ENCODE measurements around the gene CDC42SE2. TPM values are rescaled to one million over a fixed set of nuclear protein-coding genes. Genes with fewer than 3 reads are reported as not detected.
"Not testable (repeated sequence)": the region's sequence is repeated elsewhere in the genome, so short reads cannot be mapped to it uniquely, and the experiment has no call there.

CDC42SE2 gene
- polyA plus RNA-seq, 1 donor from 2014 or later: 48.2 TPM

GRCh38 chr5:131336801-131337200 lies 72.9 kb downstream of the CDC42SE2 start:
- not testable (repeated sequence) for H3K4me2 ChIP-seq (ENCODE audit: low read length); H3K9me2 ChIP-seq (ENCODE audit: insufficient read depth, low read length); H2AFZ ChIP-seq (ENCODE audit: low read depth, low read length); H3F3A ChIP-seq (ENCODE audit: insufficient read depth, low read length, poor library complexity, severe bottlenecking); H3K79me2 ChIP-seq (replicated peaks; ENCODE audit: insufficient read depth, low read length); H3K27me3 ChIP-seq (ENCODE audit: insufficient read depth, low read depth, low read length); H3K27ac ChIP-seq (ENCODE audit: low read length); H3K4me3 ChIP-seq (ENCODE audit: low read length); H3K9ac ChIP-seq (ENCODE audit: low read length); H3K36me3 ChIP-seq (ENCODE audit: insufficient read depth, low read length); H4K20me1 ChIP-seq (ENCODE audit: insufficient read depth); H3K9me3 ChIP-seq (ENCODE audit: low read length)

GRCh38 chr5:131337240-131338050 lies 73.6 kb downstream of the CDC42SE2 start:
- not testable (repeated sequence) for H3K27me3 ChIP-seq (ENCODE audit: insufficient read depth, low read depth, low read length); H3K9me3 ChIP-seq (ENCODE audit: low read length); H2AFZ ChIP-seq (ENCODE audit: low read depth, low read length); H3K4me3 ChIP-seq (ENCODE audit: low read length); H3K4me2 ChIP-seq (ENCODE audit: low read length); H3F3A ChIP-seq (ENCODE audit: insufficient read depth, low read length, poor library complexity, severe bottlenecking); H3K9me2 ChIP-seq (ENCODE audit: insufficient read depth, low read length); H3K79me2 ChIP-seq (replicated peaks; ENCODE audit: insufficient read depth, low read length); H3K27ac ChIP-seq (ENCODE audit: low read length); H4K20me1 ChIP-seq (ENCODE audit: insufficient read depth); H3K36me3 ChIP-seq (ENCODE audit: insufficient read depth, low read length); H3K9ac ChIP-seq (ENCODE audit: low read length)

- Histone ChIP-seq H3K4me2 (ENCODE audit: low read length) (no peak overlapping the region), H3K4me3 (ENCODE audit: low read length) (no peak overlapping the region), H3K79me2 (replicated peaks; ENCODE audit: insufficient read depth, low read length) (peaks cover 4% of the 10 kb centered on the region), H2AFZ (ENCODE audit: low read depth, low read length) (no peak overlapping the region), H4K20me1 (ENCODE audit: insufficient read depth) (no peaks in the 10 kb centered on the region), H3K9me3 (ENCODE audit: low read length) (no peaks in the 10 kb centered on the region), H3K36me3 (ENCODE audit: insufficient read depth, low read length) (no peaks in the 10 kb centered on the region), H3K27ac (ENCODE audit: low read length) (no peak overlapping the region), H3F3A (ENCODE audit: insufficient read depth, low read length, poor library complexity, severe bottlenecking) (no peaks in the 10 kb centered on the region), H3K27me3 (ENCODE audit: insufficient read depth, low read depth, low read length) (no peaks in the 10 kb centered on the region), H3K9me2 (ENCODE audit: insufficient read depth, low read length) (no peaks in the 10 kb centered on the region), H3K9ac (ENCODE audit: low read length) (no peak overlapping the region)
- no peak for TF ChIP-seq TAF1 (IDR thresholded peaks at IDR 0.05; ENCODE audit: low read depth)
- no peak for TF ChIP-seq POLR2AphosphoS5 (IDR thresholded peaks at IDR 0.05)
- no peak for TF ChIP-seq MXI1 (conservative IDR thresholded peaks at IDR 0.05; ENCODE audit: poor library complexity, severe bottlenecking)
- TF ChIP-seq RAD21 (conservative IDR thresholded peaks at IDR 0.05): no peak
- TF ChIP-seq EP300 (conservative IDR thresholded peaks at IDR 0.05; ENCODE audit: poor library complexity, severe bottlenecking): no peak
- no peak for TF ChIP-seq SMC3 (conservative IDR thresholded peaks at IDR 0.05; ENCODE audit: poor library complexity)
- TF ChIP-seq REST (IDR thresholded peaks at IDR 0.05; ENCODE audit: borderline replicate concordance): no peak
- no peak for TF ChIP-seq CTCF (IDR thresholded peaks at IDR 0.05; ENCODE audit: poor library complexity, severe bottlenecking)
- no peak for TF ChIP-seq EZH2 (IDR thresholded peaks at IDR 0.05; ENCODE audit: borderline replicate concordance, insufficient read depth, low read length, poor library complexity, severe bottlenecking)
Measured at GRCh38 chr5:131338051-131338453, 74.2 kb downstream of the CDC42SE2 start.

GRCh38 chr5:131344288-131344687 lies 80.4 kb downstream of the CDC42SE2 start:
- H3K27me3 ChIP-seq (ENCODE audit: insufficient read depth, low read depth, low read length); H3K36me3 ChIP-seq (ENCODE audit: insufficient read depth, low read length); H3F3A ChIP-seq (ENCODE audit: insufficient read depth, low read length, poor library complexity, severe bottlenecking); H3K4me2 ChIP-seq (ENCODE audit: low read length); H3K9me3 ChIP-seq (ENCODE audit: low read length); H3K9ac ChIP-seq (ENCODE audit: low read length); H3K9me2 ChIP-seq (ENCODE audit: insufficient read depth, low read length); H3K79me2 ChIP-seq (replicated peaks; ENCODE audit: insufficient read depth, low read length); H2AFZ ChIP-seq (ENCODE audit: low read depth, low read length); H3K27ac ChIP-seq (ENCODE audit: low read length); H3K4me3 ChIP-seq (ENCODE audit: low read length); H4K20me1 ChIP-seq (ENCODE audit: insufficient read depth): not testable (repeated sequence)

GRCh38 chr5:131346204-131346603 lies 82.4 kb downstream of the CDC42SE2 start:
- H3K9ac ChIP-seq (ENCODE audit: low read length): not testable (repeated sequence)

More at GRCh38 chr5:131346204-131346603, 82.4 kb downstream of the CDC42SE2 start:
- H3F3A ChIP-seq (ENCODE audit: insufficient read depth, low read length, poor library complexity, severe bottlenecking); H3K9me3 ChIP-seq (ENCODE audit: low read length); H4K20me1 ChIP-seq (ENCODE audit: insufficient read depth); H3K36me3 ChIP-seq (ENCODE audit: insufficient read depth, low read length); H2AFZ ChIP-seq (ENCODE audit: low read depth, low read length); H3K27me3 ChIP-seq (ENCODE audit: insufficient read depth, low read depth, low read length); H3K4me2 ChIP-seq (ENCODE audit: low read length); H3K27ac ChIP-seq (ENCODE audit: low read length); H3K79me2 ChIP-seq (replicated peaks; ENCODE audit: insufficient read depth, low read length); H3K9me2 ChIP-seq (ENCODE audit: insufficient read depth, low read length); H3K4me3 ChIP-seq (ENCODE audit: low read length): not testable (repeated sequence)

Measured in neural cell (in vitro differentiated cells).